Left renal cortex interstitium (tissue), 4 donors: Measurements from ENCODE around the gene GRAP2. TPM values are rescaled to one million over a fixed set of nuclear protein-coding genes. Genes with fewer than 3 reads are reported as not detected.

Experiments used
- DNase-seq, 4 donors: peaks; one replicate each; pipeline ENCODE4 v3.0.0-alpha.2; 2013; ENCODE audit warnings: low read depth in 4 of 4, low spot score in 2 of 4, missing footprints in 1 of 4
- polyA plus RNA-seq, 4 donors: library from polyadenylated mRNA; unstranded; fragments of 120-200 nt; gene quantifications; one replicate each; pipeline ENCODE4 v1.2.1, GENCODE V29; 2013; ENCODE audit not compliant: insufficient read length in 4 of 4

Gene GRAP2
- polyA plus RNA-seq, 4 donors: 0.76 to 1.3 (median 1.2) TPM

DNA sequence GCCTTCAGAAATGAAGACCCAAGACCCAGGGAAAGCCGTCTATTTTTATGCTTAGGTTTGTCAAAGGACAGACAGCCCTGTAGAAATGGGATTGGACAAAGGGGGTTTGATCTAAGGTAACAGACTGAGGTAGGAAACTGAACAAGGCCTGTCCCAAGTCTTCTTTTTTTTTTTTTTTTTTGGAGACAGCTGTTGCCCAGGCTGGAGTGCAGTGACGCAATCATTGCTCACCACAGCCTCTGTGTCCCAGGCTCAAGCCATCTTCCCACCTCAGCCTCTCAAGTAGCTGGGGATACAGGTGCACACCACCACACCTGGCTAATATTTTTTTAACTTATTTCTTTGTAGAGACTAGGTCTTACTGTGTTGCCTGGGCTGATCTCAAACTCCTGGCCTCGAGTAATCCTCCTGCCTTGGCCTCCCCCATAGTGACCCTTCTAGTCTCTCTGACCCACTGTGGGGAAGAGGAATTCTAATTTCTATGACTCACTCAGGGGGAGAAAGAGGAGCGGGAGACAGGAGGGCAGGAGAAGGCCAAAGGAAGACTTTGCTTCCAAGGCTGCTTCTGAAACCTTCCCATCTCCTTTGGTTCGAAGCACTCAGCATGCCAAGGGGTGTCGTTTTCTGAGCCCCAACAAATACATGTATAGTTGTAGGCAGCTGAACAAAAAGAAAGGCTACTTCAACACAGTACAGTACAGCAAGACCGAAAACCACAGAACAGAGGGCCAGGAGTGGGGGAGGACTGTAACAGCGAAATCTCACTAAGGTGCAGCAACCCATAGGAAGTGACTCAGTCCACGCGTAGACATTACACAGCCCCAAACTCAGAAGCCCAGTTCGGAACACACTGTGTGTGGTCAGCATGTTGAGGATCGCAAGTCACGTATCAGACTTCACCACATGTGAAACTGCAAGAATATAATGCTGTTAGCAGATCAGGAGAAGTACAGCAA lies 60.2 kb downstream of the GRAP2 start:
- DNase-seq: no peak

GRCh38 chr22:39962071-39962470 lies 61.2 kb downstream of the GRAP2 start:
- no peak for DNase-seq

GRCh38 chr22:39965748-39966147 lies 64.9 kb downstream of the GRAP2 start:
- no peak for DNase-seq

DNA sequence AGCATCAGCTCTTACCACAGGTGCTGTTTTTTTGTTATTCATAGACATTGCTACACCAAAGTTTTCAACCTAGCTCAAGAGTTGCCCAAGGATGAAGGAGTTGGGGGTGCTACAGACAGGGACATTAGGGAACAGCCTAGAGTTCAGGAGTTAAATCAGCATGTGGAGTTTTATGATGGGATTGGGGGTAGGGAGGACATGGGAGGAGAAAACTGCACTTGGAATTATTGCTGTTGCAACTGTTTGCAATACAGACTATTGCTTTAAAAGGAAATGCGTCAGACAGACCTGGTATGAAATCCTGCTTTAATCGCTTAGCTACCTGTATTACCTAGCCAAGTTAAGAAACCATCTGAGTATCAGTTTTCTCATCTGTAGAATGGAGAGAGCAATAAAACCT lies 65.6 kb downstream of the GRAP2 start:
- no peak for DNase-seq

- no peak for DNase-seq
Observed at GRCh38 chr22:39967103-39967829, 66.4 kb downstream of the GRAP2 start.

DNA sequence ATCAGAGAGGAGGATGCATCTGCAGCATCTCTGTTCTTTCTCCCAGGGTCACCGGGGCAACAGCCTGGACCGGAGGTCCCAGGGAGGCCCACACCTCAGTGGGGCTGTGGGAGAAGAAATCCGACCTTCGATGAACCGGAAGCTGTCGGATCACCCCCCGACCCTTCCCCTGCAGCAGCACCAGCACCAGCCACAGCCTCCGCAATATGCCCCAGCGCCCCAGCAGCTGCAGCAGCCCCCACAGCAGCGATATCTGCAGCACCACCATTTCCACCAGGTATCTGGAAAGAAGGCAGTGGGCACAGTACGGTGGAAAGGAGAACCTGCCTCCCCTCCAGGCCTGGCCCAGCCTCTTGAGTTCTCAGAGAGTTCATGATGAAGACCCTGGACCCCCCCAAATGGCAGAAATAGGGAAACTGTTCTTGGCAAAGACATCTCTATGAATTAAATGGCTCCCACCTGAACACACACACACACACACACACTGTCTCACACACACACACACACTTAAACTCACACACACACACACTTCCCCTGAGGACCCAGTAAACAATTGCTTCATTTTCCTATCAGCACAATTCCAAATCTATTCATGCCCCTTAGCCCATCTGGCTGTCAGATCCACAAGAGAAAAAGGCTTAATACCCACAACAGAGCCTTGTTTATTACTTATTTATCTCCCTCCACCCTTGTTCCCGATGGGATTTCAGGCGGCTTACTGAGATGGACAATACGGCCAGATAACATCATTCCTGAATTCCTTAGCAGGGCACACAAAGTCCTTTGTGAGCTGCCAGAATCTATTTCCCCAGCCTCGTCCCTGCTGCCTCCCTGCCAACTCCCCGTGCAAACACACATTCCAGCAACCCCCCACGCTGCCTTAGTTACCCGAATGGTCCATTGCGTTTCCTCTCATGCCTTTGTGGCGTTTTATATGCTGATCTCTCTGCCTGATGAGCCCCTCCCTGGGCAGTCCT lies 67.4 kb downstream of the GRAP2 start:
- no peak for DNase-seq

DNA sequence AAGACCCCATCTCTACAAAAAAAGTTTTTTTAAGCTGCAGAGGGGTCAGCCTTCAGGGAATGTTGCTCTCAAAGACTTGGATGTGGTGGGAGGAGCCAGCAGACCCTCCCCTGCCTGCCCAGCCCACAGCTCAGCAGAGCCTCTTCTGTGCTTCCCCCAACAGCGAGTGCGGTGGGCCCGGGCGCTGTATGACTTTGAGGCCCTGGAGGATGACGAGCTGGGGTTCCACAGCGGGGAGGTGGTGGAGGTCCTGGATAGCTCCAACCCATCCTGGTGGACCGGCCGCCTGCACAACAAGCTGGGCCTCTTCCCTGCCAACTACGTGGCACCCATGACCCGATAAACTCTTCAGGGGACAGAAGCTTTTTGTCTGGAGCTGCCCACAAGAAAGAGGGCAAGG lies 69.9 kb downstream of the GRAP2 start:
- no peak for DNase-seq

GRCh38 chr22:39972641-39973040 lies 71.8 kb downstream of the GRAP2 start:
- no peak for DNase-seq

- DNase-seq: no peak
Observed at GRCh38 chr22:39973656-39974055, 72.8 kb downstream of the GRAP2 start.

DNA sequence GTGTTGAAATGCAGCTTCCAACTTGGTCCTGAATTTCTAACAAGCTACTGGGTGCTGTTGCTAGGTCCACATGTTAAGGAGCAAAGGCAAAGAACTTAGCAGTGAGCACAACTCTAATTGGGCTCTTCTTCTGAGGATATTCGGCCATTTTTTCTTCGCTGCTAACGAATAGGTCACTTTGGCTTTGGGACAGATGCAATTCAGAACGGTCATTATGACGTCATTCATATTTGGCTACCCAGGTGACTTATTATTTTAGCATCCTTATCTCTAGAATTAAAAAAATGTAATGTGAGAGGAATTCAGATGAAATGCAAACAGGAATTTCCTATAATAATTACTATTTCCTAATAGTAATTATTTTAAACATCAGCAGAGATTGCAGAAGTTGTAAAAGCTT lies 73.2 kb downstream of the GRAP2 start:
- no peak for DNase-seq

- DNase-seq: no peak
Observed at GRCh38 chr22:39979048-39979447, 78.2 kb downstream of the GRAP2 start.

DNA sequence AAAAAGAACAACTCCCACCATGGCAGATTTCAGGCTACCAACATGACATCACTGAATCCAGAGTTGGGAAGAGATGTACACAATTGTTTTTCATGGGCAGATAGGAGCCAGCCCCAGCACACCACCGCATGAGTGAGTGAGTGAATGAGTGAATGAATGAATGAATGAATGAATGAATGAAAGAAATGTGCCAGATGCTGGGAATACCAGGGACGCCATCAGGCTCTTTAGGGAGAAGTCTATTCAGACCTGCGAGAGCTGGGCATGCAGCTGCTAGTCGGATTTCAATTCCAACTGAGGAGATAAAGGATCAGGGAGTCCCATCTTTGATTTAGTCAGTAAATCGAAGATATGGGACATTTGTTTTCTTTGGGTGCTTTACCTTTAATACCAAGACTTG lies 78.6 kb downstream of the GRAP2 start:
- DNase-seq: no peak

GRCh38 chr22:39980596-39980995 lies 79.7 kb downstream of the GRAP2 start:
- no peak for DNase-seq

- no peak for DNase-seq
Observed at GRCh38 chr22:39983346-39983745, 82.5 kb downstream of the GRAP2 start.

DNA sequence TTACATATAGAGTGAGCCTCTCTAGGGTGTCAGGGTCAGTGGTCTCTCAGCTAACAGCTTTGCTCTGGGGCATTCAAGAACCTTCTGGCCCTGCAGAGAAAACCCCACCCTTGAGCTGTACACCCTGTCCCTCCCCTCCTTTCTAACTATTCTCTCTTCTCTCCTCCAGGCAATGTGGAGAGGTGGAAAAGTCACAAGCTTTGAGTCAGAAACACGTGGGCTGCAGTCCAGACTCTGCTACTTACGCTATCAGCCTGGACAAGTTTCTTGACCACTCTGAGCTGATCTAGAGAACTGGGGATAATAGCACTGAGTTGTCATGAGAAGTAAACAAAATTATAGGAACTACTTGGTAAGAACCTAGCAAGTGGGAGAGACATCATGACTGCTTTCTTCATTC lies 83.1 kb downstream of the GRAP2 start:
- DNase-seq: no peak

DNA sequence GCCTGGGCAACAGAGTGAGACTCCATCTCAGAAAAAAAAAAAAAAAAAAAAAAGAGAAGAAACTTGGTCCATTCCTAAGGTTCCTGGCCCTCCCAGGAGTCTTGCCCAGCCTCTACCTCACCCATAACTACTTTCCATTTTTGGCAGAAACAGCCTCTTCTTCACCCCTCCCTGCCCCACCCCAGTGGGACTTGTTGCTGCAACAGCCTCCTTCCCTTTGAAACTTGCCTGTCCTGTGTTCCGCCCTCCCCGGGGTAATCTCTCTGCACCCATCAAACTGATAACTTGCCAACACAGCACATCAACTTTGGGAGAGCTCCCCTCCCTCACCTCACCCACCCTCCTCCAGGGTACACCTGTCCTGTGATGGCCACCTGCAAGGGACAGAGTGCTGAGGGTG lies 83.9 kb downstream of the GRAP2 start:
- DNase-seq: no peak

- DNase-seq: no peak
Observed at GRCh38 chr22:39985383-39986035, 84.6 kb downstream of the GRAP2 start.

DNA sequence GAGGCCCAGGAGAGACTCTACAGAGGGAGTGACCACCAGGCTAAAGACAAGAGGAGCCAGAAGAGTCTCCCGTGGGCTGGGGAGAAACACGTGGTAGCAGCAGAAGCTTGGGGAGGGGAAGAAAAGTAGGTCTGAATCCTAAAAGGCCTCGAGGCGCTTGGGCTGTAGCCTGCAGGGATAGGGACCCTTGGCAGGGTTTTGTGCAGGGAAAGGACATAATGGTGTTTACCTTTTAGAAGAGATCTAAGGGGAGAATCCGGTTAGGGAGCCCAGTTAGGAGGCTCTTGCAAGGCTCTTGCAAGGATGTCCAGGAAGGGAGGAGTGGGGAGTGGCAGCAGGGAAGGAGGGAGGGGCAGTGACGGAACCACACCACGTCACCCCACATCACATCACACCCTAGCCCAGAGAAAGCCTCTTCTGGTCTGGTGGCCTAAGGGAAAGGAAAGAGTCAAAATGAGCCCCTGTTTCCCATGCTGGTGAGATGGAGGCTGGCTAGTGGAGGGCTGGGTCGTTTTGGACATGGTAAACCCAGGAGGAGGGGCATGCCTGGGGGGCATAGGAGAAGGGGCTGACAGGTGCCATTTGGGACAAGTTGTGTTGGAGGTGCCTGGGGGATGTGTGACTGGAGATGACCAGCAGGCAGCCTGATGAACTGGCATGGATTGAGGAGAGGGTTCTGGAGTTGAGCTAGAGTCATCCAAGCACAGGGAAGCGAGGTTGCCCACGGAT lies 87.7 kb downstream of the GRAP2 start:
- DNase-seq: no peak

DNA sequence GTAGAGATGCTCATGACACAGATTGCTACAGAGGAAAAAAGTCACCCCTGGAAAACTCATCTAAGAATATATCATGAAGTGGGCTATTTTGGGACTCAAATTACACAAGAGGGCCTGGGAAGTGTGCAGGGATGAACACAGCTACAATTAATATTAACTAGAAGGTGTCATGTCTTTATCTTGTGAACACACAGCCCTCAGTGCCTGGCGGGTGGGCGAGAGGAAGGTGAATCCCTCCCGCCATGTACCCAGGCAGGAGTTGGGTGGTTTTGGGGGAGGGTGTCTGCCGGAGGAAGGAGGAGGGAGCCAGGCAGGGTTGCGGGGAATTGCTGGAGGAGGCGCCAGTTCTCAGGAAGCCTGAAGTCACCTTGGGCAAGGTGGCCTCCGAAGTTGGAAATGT lies 88.7 kb downstream of the GRAP2 start:
- no peak for DNase-seq

DNA sequence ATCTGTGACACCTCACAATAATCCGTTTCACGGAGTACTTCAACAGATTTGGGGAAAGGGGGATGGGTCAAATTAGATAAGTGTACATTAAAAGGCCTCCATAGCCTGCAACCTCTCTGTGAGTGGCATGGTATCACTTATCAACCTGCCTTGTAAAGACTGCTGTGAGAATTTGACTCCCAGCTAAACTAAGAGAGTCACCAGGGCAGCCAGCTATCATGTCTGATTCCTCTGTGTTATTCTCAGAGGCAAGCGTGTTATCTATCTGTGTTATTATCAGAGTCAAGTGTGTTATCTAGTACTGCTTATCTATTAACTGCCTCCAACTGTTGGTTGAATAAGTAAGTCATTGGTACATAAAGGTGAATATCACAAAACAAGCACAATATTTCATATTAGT lies 89.8 kb downstream of the GRAP2 start:
- DNase-seq: no peak
